HepG2 (cell line): ENCODE measurements around the gene HES3. TPM values are rescaled to one million over a fixed set of nuclear protein-coding genes. Genes with fewer than 3 reads are reported as not detected.

Experiments used
- ATAC-seq: fragments of 200-7000 bp; cut with Tn5 transposase; 3 replicates; pipeline ENCODE4 v1.9.1; 2020; ENCODE audit warnings: mild to moderate bottlenecking, moderate library complexity
- BruUV-seq: library from RNA; stranded (reverse); fragments of 400-500 nt; replicated peaks from 2 replicates; lab custom pipeline; 2021; lab: Mats Ljungman, UMichigan
- CTCF ChIA-PET: fragments of 300-600 bp; formaldehyde crosslinking; extraction: SDS; loops from one replicate; lab custom pipeline; 2021; ENCODE audit warnings: low total read pairs, inconsistent platforms, low intra/inter-chr PET ratio; lab: Yijun Ruan, JAX
- POLR2A ChIA-PET: fragments of 350-600 bp; sonication (Branson Sonifier 250); formaldehyde crosslinking; loops from one replicate; lab custom pipeline; 2020; ENCODE audit warnings: antibody characterized with exemption, inconsistent platforms; lab: Yijun Ruan, JAX
- DNase-seq: peaks from one replicate; pipeline ENCODE4 v3.0.0-alpha.2; 2015; ENCODE audit warnings: low spot score
- FAIRE-seq: peaks from 3 replicates; lab custom pipeline; 2011; peaks lifted over from hg19 to GRCh38; lab: Jason Lieb, UNC
- H2AFZ ChIP-seq: one replicate; pipeline ENCODE4 v1.6.1; 2011; ENCODE audit warnings: low read length, inconsistent platforms
- H3K27ac ChIP-seq: fragments of 300-600 bp; 3 replicates; pipeline ENCODE4 v1.8.0; 2011; ENCODE audit warnings: mixed run types, mild to moderate bottlenecking, mixed read lengths, low read length, inconsistent platforms; ENCODE audit not compliant: insufficient read depth; ENCODE audit errors: extremely low read length
- H3K27me3 ChIP-seq, 2 experiments: fragments of 200-600 bp in 1 of 2; 2 replicates in 1 of 2; 3 replicates in 1 of 2; pipeline versions ENCODE4 v1.6.0 to v1.8.0; 2011; ENCODE audit warnings: low read length in 2 of 2, mild to moderate bottlenecking in 2 of 2, moderate library complexity in 2 of 2, inconsistent platforms in 1 of 2; ENCODE audit not compliant: insufficient read depth in 2 of 2, control insufficient read depth in 1 of 2
- H3K36me3 ChIP-seq, 2 experiments: fragments of 200-600 bp in 1 of 2; replicated peaks in 1 of 2; 2 replicates in 1 of 2; 3 replicates in 1 of 2; pipeline versions ENCODE4 v1.5.1 to v1.8.0; 2011; ENCODE audit warnings: low read length in 2 of 2, inconsistent platforms in 1 of 2; ENCODE audit not compliant: insufficient read depth in 2 of 2, control insufficient read depth in 1 of 2
- H3K4me1 ChIP-seq: 2 replicates; pipeline ENCODE4 v1.5.1; 2012; ENCODE audit warnings: low read length, inconsistent platforms; ENCODE audit not compliant: insufficient read depth
- H3K4me2 ChIP-seq: 2 replicates; pipeline ENCODE4 v1.6.0; 2011; ENCODE audit warnings: low read depth, low read length, inconsistent platforms
- H3K4me3 ChIP-seq, 3 experiments: fragments of 200-600 bp in 1 of 3; sonication (generic), shearing (Covaris generic) in 1 of 3; replicated peaks in 1 of 3; 2 replicates each; pipeline ENCODE4 v1.5.1; 2011 to 2016; ENCODE audit warnings: low read length in 3 of 3, inconsistent platforms in 2 of 3, low read depth in 2 of 3, mild to moderate bottlenecking in 2 of 3, control low read depth in 1 of 3, mixed read lengths in 1 of 3; ENCODE audit not compliant: insufficient read depth in 1 of 3
- H3K79me2 ChIP-seq: one replicate; pipeline ENCODE4 v1.6.1; 2011; ENCODE audit warnings: low read length, inconsistent platforms; ENCODE audit not compliant: insufficient read depth
- H3K9ac ChIP-seq: 2 replicates; pipeline ENCODE4 v1.6.0; 2011; ENCODE audit warnings: mild to moderate bottlenecking, low read depth, low read length, inconsistent platforms; ENCODE audit not compliant: insufficient read depth
- H3K9me3 ChIP-seq: 2 replicates; pipeline ENCODE4 v1.5.1; 2012; ENCODE audit warnings: mild to moderate bottlenecking, low read length
- H4K20me1 ChIP-seq: 2 replicates; pipeline ENCODE4 v1.6.0; 2011; ENCODE audit warnings: inconsistent platforms, mild to moderate bottlenecking, low read length, moderate library complexity; ENCODE audit not compliant: insufficient read depth
- ASH2L ChIP-seq: fragments of 300-600, 200-600 bp; sonication (generic); IDR thresholded peaks from 2 replicates; pipeline ENCODE4 v1.7.0; 2017; ENCODE audit warnings: low read depth, mild to moderate bottlenecking, moderate library complexity, mixed read lengths, low read length; ENCODE audit not compliant: insufficient read length
- ETS1 ChIP-seq: sonication (generic); formaldehyde crosslinking; IDR thresholded peaks from 2 replicates; pipeline ENCODE4 v1.4.0; 2020; ENCODE audit warnings: missing genetic modification reagents
- GMEB2 ChIP-seq: IDR thresholded peaks from 2 replicates; pipeline ENCODE4 v1.6.1; 2016; ENCODE audit warnings: missing biosample characterization, missing genetic modification reagents, low read depth
- NFATC3 ChIP-seq: sonication (generic); formaldehyde crosslinking; IDR thresholded peaks from 2 replicates; pipeline ENCODE4 v1.5.1; 2020; ENCODE audit warnings: mild to moderate bottlenecking, missing genetic modification reagents
- NR2F6 ChIP-seq, 2 experiments: IDR thresholded peaks; 2 replicates each; pipeline ENCODE4 v1.6.1; 2016; ENCODE audit warnings: antibody characterized with exemption in 1 of 2, mild to moderate bottlenecking in 1 of 2
- RBFOX2 ChIP-seq: fragments of 200-400 bp; formaldehyde crosslinking; IDR thresholded peaks from 2 replicates; pipeline ENCODE4 v1.6.1; 2017; ENCODE audit warnings: low read depth, mild to moderate bottlenecking, low read length
- ZNF121 ChIP-seq: sonication (generic); formaldehyde crosslinking; IDR thresholded peaks from 2 replicates; pipeline ENCODE4 v1.5.0; 2020; ENCODE audit warnings: mild to moderate bottlenecking, missing genetic modification reagents
- ZNF543 ChIP-seq: sonication (generic); formaldehyde crosslinking; IDR thresholded peaks from 2 replicates; pipeline ENCODE4 v1.4.0; 2020; ENCODE audit warnings: mild to moderate bottlenecking, missing genetic modification reagents
- ZNF577 ChIP-seq: sonication (generic); formaldehyde crosslinking; IDR thresholded peaks from 2 replicates; pipeline ENCODE4 v1.4.0; 2020; ENCODE audit warnings: mild to moderate bottlenecking, low read depth, missing genetic modification reagents, borderline replicate concordance
- WGBS: methylation state at CpG from one replicate; pipeline ENCODE4 v1.1.6; 2017; ENCODE audit warnings: low lambda C conversion rate; 5-methylcytosine and 5-hydroxymethylcytosine counted together
- in situ Hi-C: cut with HindIII; loops from 2 replicates; pipeline ENCODE4 v1.10.0; 2017; ENCODE audit warnings: low pct_unique_long_range_greater_than_20kb; ENCODE audit not compliant: extremely low pct_ligation_motif_present
- intact Hi-C: fragments of 100-400 bp; cut with micrococcal nuclease; formaldehyde crosslinking; loops from one replicate; pipeline ENCODE4 v1.10.0; 2022; ENCODE audit not compliant: unreplicated experiment
- polyA plus RNA-seq, 8 experiments: library from polyadenylated mRNA; depleted of rRNA in 3 of 8; stranded (reverse) in 7 of 8; unstranded in 1 of 8; fragments of >200 nt; fragmentation: Illumina TruSeq in 4 of 8; extraction: Trizol in 4 of 8; gene quantifications; 2 replicates each; pipeline versions ENCODE4 v1.2.1 to v1.2.3, GENCODE V29; 2011 to 2016; ENCODE audit warnings: low read depth in 4 of 8, missing spikeins in 1 of 8, mixed read lengths in 1 of 8; ENCODE audit not compliant: insufficient read depth in 1 of 8
- total RNA-seq, 5 experiments: library from RNA; depleted of rRNA; stranded (reverse); fragments of >200 nt; fragmentation: Illumina TruSeq; extraction: Trizol; gene quantifications; 2 replicates each; pipeline ENCODE4 v1.2.3, GENCODE V29; 2016; ENCODE audit warnings: low read depth in 1 of 5

The HES3 gene
- total and polyA plus RNA-seq, 2 of the 13 experiments (the other 11 are each of a cell fraction or from before 2014, with no cell fraction given) = not detected

DNA sequence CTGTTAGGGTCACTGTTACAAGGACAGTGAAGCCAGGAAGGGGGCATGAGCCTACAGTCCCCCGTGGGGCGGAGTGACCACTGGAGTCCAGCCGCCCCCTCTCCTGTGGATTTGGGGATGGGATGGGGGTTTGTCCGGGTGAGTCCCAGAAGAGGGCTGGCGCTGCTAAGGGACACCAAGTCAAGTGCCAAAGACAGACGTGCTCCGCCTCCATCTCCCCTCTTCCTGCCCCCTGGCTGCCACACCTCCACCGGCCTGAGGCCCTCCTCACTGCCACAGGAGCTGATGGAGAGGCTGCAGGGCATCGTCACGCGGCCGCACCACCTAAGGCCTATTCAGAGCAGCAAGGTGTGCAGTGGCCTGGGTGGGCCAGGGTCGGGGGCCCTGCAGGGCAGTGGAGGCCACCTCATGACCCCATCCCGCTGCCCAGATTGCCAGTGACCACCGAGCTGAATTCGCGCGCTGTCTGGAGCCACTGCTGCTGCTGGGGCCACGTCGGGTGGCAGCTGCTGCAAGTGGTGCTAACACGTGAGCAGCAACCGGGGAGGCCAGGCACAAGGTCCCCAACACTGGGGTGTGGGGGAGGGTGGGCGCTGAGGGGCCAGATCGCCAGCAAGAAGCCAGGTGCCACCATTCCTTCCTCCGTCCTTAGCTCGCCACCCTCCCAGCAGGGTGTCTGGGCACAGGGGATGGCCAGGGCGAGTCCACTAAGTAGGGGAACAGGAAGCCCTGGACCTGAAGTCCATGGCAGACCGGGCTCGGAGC is 33.2 kb upstream of the HES3 start (continued):
- TF ChIP-seq ASH2L (no peak), NFATC3 (CRISPR knock-in tag) (no peak), GMEB2 (CRISPR knock-in tag) (no peak), ETS1 (CRISPR knock-in tag) (no peak), NR2F6 (IDR thresholded peaks at IDR 0.05) (no peak), NR2F6 (CRISPR knock-in tag; IDR thresholded peaks at IDR 0.05) (no peak), ZNF543 (CRISPR knock-in tag) (no peak), ZNF577 (CRISPR knock-in tag) (no peak)

DNA sequence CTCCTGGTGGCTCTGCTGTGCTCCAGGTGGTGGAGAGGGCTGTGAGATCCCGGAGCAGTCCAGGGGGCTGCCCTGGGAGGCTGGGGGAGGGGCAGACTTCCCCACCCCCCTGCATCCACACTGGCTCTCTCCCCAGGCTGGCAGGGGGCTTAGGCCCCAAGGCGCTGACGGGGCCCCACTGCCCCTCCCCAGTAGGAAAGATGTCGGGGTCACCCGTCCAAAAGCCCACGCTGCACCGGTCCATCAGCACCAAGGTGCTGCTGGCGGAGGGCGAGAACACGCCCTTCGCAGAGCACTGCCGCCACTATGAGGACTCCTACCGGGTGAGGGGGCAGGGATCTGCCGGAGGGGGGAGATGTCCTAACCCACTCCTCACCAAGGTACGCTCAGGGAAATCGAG is 32.2 kb upstream of the HES3 start:
- WGBS = 96% methylated on average over 12 of the region's 16 CpGs
- TF ChIP-seq RBFOX2 (0 out of 2 replicates have a peak, but pooled peaks have one; percentile 24), ZNF121 (CRISPR knock-in tag) (no peak)
- Histone ChIP-seq H3K79me2 (no peaks in the 10 kb centered on the region), H2AFZ (no peak overlapping the region), H3K9me3 (no peaks in the 10 kb centered on the region), H3K4me1 (peaks cover 7% of the 10 kb centered on the region), H3K4me2 (no peak overlapping the region), H3K9ac (no peak overlapping the region), H3K27me3 (no peaks in the 10 kb centered on the region), H3K4me3 (no peak overlapping the region), H3K27ac (no peak overlapping the region), H4K20me1 (no peaks in the 10 kb centered on the region), H3K36me3 (peaks cover 7 to 21% of the 10 kb centered on the region in 2 experiments; a peak in 4 of 5 replicates)
- DNase-seq (no peak), ATAC-seq (no peak), FAIRE-seq (no peak)
- CTCF ChIA-PET = no interaction called here
- intact Hi-C loops = no loop called here
- POLR2A ChIA-PET = no interaction called here
- no TSS peak for BruUV-seq
- in situ Hi-C loops = no loop called here
